ENCODE data around the gene CPED1. TPM values are rescaled to one million over a fixed set of nuclear protein-coding genes. Genes with fewer than 3 reads are reported as not detected.
A peak's percentile ranks its signal among the peaks of the same experiment; 100 is the strongest.

Gene CPED1
- total RNA-seq, 2 experiments from 2014 or later: not detected

DNA sequence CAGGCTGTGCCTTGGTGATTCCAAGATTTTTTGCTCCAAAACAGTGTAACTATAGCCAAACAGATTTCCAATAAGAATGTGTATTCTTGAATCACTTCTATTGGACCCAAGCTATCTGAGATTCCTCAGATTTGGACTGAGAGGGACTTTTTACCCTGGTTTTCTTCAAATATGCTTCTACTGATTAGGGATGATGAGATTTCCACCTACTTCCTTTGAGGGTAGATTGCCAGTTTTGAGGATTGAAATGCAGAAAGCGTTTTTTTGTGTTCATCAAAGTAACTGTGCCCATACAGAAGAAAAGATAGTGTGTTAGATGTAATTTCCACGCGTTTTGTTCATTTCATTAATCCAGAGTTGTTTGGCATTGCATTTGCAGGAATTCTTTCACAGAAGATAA is 144.9 kb downstream of the CPED1 start:
- H3K79me2 ChIP-seq (ENCODE audit: insufficient read depth, low read depth, low read length): no peaks in the 10 kb centered on the region
- no peak overlapping the region for H3K4me2 ChIP-seq (ENCODE audit: low read length)
- H4K20me1 ChIP-seq (ENCODE audit: insufficient read depth, low read length): no peaks in the 10 kb centered on the region
- H3K36me3 ChIP-seq (ENCODE audit: insufficient read depth, low read length): no peaks in the 10 kb centered on the region
- H2AFZ ChIP-seq (ENCODE audit: low read length): no peak overlapping the region
- BruUV-seq (replicated peaks): no TSS peak
- H3K9me3 ChIP-seq (ENCODE audit: low read length): no peaks in the 10 kb centered on the region
- H3K9me2 ChIP-seq (ENCODE audit: insufficient read depth, low read length): no peaks in the 10 kb centered on the region
- H3K4me3 ChIP-seq (ENCODE audit: low read depth, low read length, poor library complexity, severe bottlenecking): no peak overlapping the region
- H3K4me1 ChIP-seq (ENCODE audit: insufficient read depth, low read length, poor library complexity, severe bottlenecking): peaks cover 14% of the 10 kb centered on the region
- POLR2A ChIA-PET: interaction anchor here (2.1 kb wide), 1 partner anchor 10 kb away, joined by 10 read pairs; no protein-coding TSS in a partner anchor
- no peak for DNase-seq (ENCODE audit: low spot score)
- CTCF ChIA-PET (ENCODE audit: unreplicated experiment): no interaction called here
- TF ChIP-seq, protein P1, sequence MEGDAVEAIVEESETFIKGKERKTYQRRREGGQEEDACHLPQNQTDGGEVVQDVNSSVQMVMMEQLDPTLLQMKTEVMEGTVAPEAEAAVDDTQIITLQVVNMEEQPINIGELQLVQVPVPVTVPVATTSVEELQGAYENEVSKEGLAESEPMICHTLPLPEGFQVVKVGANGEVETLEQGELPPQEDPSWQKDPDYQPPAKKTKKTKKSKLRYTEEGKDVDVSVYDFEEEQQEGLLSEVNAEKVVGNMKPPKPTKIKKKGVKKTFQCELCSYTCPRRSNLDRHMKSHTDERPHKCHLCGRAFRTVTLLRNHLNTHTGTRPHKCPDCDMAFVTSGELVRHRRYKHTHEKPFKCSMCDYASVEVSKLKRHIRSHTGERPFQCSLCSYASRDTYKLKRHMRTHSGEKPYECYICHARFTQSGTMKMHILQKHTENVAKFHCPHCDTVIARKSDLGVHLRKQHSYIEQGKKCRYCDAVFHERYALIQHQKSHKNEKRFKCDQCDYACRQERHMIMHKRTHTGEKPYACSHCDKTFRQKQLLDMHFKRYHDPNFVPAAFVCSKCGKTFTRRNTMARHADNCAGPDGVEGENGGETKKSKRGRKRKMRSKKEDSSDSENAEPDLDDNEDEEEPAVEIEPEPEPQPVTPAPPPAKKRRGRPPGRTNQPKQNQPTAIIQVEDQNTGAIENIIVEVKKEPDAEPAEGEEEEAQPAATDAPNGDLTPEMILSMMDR (conservative IDR thresholded peaks at IDR 0.05; ENCODE audit: low read length): no peak
- TF ChIP-seq EZH2phosphoT487 (IDR thresholded peaks at IDR 0.05; ENCODE audit: borderline replicate concordance, low read depth, low read length): no peak
- intact Hi-C loops (cut with micrococcal nuclease; ENCODE audit: unreplicated experiment): no loop called here
- H3K27ac ChIP-seq (ENCODE audit: low read depth, low read length, poor library complexity, severe bottlenecking): no peak overlapping the region

DNA sequence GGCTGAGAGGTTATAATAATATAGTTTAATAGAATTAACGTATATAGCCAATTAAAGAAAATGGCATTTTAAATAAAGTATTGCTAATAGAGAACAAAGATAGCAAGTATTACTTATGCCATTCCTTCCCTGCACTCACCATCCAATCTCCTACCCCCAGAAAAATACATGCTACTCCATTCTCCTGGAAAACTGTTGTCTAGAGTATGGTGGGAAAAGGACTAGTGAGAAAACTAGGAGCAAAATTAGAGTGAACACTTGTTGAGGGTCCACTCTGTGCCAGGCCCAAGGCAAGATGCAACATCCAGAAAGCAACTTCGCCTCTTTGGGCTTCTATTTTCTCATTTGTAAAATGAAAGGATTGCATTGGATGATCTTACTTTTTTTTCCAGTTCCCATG is 149.1 kb downstream of the CPED1 start:
- Histone ChIP-seq H2AFZ (ENCODE audit: low read length) (peak overlapping the region; percentile 99), H3K27ac (ENCODE audit: low read depth, low read length, poor library complexity, severe bottlenecking) (no peak overlapping the region), H3K4me3 (ENCODE audit: low read depth, low read length, poor library complexity, severe bottlenecking) (peak overlapping the region; percentile 63), H3K79me2 (ENCODE audit: insufficient read depth, low read depth, low read length) (no peaks in the 10 kb centered on the region), H3K36me3 (ENCODE audit: insufficient read depth, low read length) (no peaks in the 10 kb centered on the region), H3K9me2 (ENCODE audit: insufficient read depth, low read length) (no peaks in the 10 kb centered on the region), H3K4me2 (ENCODE audit: low read length) (peak overlapping the region; percentile 95), H3K4me1 (ENCODE audit: insufficient read depth, low read length, poor library complexity, severe bottlenecking) (peaks cover 28% of the 10 kb centered on the region), H4K20me1 (ENCODE audit: insufficient read depth, low read length) (no peaks in the 10 kb centered on the region), H3K9me3 (ENCODE audit: low read length) (no peaks in the 10 kb centered on the region)
- no peak for DNase-seq (ENCODE audit: low spot score)
- CTCF ChIA-PET (ENCODE audit: unreplicated experiment): no interaction called here
- BruUV-seq (replicated peaks): no TSS peak
- POLR2A ChIA-PET: interaction anchor here (0.6 to 1.9 kb wide), 5 partner anchors 9 to 108 kb away, joined by 3 to 8 read pairs (median 4); no protein-coding TSS in a partner anchor
- TF ChIP-seq, protein P1 (conservative IDR thresholded peaks at IDR 0.05; ENCODE audit: low read length): no peak
- TF ChIP-seq EZH2phosphoT487 (IDR thresholded peaks at IDR 0.05; ENCODE audit: borderline replicate concordance, low read depth, low read length): no peak
- intact Hi-C loops (cut with micrococcal nuclease; ENCODE audit: unreplicated experiment): loop anchor here (5.0 kb wide), 1 partner anchor 110 kb away; no protein-coding TSS in a partner anchor

DNA sequence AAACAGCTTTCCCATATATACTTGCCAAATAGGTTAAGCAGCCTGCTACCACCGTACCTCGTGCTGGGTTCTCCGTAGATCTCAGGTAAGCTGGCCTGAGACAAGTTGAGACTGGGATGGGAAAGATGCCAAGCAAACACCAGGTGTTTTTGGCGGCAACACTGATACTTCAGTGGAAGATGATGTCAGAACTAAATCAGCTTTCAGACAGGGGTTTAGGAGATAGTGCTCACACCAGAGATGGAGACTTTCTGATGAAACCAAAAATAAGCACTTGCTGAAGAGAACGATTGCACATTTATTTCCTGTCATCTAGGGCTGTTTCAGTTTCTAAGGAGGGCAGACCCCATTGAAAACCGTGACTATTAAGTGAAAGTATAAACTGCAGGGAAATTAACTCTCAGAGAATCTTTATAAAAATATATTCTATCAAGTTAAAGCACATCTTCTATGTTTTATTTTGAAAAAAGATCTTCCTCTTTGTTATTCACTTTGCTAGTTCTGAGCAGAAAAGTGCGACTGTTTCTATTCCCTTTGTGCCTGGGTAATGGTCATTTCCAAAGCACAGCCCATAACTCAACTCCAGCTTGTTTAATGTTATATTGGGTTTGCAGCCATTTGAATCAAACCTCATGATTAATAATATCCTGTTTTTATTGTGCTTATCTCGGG is 149.9 kb downstream of the CPED1 start:
- Histone ChIP-seq H4K20me1 (ENCODE audit: insufficient read depth, low read length) (no peaks in the 10 kb centered on the region), H3K4me2 (ENCODE audit: low read length) (peak overlapping the region; percentile 95), H3K27ac (ENCODE audit: low read depth, low read length, poor library complexity, severe bottlenecking) (peak overlapping the region; percentile 42), H3K79me2 (ENCODE audit: insufficient read depth, low read depth, low read length) (no peaks in the 10 kb centered on the region), H3K9me3 (ENCODE audit: low read length) (no peaks in the 10 kb centered on the region), H2AFZ (ENCODE audit: low read length) (peak overlapping the region; percentile 99), H3K4me3 (ENCODE audit: low read depth, low read length, poor library complexity, severe bottlenecking) (peak overlapping the region; percentile 63), H3K9me2 (ENCODE audit: insufficient read depth, low read length) (no peaks in the 10 kb centered on the region), H3K4me1 (ENCODE audit: insufficient read depth, low read length, poor library complexity, severe bottlenecking) (peaks cover 28% of the 10 kb centered on the region), H3K36me3 (ENCODE audit: insufficient read depth, low read length) (no peaks in the 10 kb centered on the region)
- peak; percentile 76 for DNase-seq (ENCODE audit: low spot score)
- BruUV-seq (replicated peaks): no TSS peak
- no peak for TF ChIP-seq EZH2phosphoT487 (IDR thresholded peaks at IDR 0.05; ENCODE audit: borderline replicate concordance, low read depth, low read length)
- TF ChIP-seq, protein P1 (conservative IDR thresholded peaks at IDR 0.05; ENCODE audit: low read length): no peak
- intact Hi-C loops (cut with micrococcal nuclease; ENCODE audit: unreplicated experiment): loop anchor here (2.0 to 5.0 kb wide), 2 partner anchors 42 to 109 kb away; no protein-coding TSS in a partner anchor
- ChIA-PET CTCF (ENCODE audit: unreplicated experiment) (no interaction called here), POLR2A (interaction anchor here (0.7 kb wide), 1 partner anchor 215 kb away, joined by 3 read pairs; no protein-coding TSS in a partner anchor)

Data from OCI-LY7 (cell line).